NCI-H2081 (cell line): Measurements from ENCODE around the gene PREPL.

Experiments used
- DNase-seq, 2 experiments: peaks; one replicate each; lab custom pipeline; 2025; lab: John Stamatoyannopoulos, UW

PREPL gene

DNA sequence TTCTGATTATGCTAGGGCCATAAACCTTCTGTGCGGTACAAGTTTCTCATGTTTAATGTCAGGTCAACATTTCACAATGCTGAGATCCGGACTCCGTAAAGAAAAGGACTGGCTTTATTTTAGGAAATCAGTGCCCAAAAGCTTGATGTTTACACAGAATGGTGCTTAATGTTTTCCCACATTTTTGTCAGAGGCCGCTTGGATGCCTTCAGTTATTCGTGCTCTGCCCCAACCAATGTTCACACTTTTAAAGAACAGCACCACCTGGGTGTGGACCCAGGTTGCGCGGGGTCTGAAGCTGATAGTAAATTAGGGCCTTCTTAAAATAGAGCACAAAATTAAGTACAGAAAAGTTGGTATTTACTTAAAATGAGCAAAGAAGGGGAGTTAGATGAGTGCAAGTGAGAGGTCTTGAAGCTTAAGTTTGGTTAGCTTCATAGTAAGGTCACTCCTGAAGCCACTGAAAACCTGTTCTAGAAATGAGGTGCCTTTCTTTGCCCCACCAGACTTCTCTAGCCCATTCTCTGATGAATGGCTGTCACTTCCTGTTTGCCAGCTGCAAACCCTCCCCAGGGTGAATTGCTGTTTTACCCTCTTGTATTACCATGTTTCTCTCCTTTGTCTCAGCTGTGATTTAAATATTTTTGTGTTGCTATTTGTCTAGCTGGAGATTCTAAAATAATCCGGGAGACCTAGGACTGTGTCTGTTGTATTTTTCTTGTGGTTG, 65.5 kb downstream of the PREPL start:
- DNase-seq: peak in 1 of 2 experiments; percentile 20

DNA sequence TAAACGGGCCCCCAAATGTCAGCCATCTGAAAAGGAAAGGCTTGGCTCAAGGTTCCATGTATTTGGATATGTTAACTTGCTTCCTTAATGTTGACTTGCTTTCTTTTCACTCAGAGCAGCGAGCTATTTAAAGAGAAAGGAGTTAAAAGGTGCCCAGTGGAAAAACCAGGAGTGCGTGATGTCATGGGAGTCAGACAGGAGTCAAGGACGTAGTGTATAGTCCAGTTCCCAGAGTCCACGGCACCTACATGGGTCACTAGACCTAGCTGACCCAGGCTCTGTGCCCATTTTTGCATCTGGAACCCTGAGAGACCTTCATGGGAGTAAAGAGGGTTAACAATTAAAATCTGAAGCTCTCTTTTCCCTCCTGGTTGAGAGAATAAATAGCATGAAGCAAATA, 66.2 kb downstream of the PREPL start:
- DNase-seq: no peak

DNA sequence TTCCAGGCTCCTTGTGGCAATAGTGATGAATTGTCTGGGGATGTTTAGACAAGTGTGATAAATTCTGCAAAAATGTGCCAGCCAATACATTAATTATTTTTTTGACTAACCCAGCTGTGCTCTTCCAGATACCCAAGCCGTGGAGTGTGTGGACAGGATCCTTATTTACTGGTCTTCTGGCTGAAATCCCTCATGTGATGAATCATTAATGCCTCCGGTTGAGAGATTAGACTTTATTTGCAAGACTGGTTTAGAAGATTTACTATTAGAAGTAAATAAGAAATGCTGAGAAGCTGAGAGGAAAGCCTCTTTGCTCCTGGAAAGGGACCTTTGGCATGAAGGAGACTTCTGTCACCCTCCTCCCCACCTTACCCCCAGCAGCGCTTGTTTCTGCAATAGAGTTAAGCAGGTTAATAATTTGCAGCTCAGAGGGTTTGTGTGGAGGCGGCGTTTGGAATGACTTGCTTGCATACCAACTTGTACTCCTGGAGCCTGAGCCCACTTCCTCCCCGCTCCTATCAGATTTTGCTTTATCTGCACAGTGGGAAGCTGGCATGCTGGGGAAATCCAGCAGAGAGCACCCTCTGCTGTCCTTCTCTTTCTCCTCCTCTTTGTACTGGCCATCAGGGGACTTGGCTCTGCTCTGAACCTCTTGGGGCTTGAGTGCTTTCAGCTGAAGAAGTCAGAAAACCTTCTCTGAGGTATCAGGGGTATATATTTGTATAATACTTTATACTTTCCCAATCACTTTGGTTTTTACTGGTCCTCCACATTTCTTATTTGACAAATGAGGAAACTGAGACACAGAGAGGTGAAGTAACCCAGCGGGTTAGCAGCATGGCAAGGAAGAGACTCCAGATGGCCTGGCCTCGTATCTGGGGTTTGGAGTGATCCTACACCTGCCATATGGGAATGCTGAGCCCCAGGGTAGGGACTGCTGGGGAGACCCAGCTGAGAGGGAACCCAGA, 69.7 kb downstream of the PREPL start:
- DNase-seq: peak; percentile 12 to 56

DNA sequence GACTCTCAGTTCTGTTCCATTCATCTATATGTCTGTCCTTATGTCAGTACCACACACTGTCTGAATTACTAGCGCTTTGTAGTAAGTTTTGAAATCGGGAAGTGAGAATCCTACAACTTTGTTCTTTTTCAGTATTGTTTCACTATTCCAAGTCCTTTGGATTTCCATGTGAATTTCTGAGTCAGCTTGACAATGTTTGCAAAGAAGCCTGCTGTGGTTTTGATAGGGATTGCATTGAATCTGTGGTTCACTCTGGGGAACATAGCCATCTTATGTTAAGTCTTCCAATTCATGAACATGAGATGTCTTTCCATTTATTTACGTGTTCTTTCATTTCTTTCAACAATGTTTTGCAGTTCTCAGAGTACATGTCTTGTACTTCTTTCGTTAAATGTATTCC, 71.0 kb downstream of the PREPL start:
- DNase-seq: no peak

DNA sequence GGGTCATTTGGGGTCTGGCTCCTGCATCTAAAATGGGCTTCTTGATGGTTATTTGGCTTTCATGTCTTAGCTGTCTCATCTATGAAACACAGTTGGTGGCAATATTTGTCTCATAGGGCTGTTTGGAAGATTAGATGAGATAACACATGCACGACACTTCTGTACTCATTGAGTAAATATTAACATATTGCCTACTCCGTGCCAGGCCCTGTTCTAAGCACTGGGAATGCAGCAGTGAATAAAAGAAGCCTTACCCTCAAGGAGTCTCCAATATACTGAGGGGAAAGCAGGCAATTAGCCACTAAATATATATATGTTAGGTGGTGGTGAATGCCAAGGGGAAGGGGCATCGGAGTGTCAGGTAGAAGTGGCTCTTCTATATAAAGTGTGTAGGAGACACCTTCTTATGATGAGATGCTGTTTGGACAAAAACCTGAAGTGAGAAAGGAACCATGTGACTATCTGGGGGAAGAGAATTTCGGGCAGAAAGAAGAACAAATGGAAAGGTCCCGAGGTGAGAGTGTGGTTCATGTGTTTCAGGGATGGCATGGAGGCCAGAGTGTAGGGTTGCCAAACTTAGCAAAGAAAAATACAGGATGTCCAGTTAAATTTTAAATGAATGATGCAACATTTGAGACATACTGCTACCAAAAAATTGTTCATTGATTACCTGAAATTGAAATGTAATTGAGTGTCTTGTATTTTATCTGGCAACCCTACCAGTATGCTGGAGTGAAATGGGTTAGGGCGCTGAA, 74.2 kb downstream of the PREPL start:
- no peak for DNase-seq

DNA sequence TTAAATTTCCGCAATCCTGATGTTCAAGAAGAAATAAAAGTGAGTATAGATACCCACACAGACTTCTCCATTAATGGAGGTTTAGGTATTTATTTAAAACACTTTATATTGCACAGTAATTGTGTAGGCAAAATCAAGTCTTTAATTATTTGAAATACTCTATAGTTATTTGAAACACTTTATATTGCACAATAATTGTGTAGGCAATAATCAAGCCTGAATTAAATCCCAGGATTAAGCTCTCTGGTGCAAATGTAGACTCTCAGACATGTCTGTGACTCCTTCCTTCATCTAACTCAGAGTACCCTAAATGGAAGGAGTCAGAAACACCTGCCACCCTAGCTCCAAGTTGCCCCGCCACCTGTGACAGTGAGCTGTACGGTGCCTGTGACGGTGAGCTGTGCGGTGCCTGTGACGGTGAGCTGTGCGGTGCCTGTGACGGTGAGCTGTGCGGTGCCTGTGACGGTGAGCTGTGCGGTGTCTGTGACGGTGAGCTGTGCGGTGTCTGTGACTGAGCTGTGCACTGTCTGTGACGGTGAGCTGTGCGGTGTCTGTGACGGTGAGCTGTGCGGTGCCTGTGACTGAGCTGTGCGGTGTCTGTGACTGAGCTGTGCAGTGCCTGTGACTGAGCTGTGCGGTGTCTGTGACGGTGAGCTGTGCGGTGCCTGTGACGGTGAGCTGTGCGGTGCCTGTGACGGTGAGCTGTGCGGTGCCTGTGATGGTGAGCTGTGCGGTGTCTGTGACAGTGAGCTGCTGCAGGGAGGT, 75.0 kb downstream of the PREPL start:
- no peak for DNase-seq

DNA sequence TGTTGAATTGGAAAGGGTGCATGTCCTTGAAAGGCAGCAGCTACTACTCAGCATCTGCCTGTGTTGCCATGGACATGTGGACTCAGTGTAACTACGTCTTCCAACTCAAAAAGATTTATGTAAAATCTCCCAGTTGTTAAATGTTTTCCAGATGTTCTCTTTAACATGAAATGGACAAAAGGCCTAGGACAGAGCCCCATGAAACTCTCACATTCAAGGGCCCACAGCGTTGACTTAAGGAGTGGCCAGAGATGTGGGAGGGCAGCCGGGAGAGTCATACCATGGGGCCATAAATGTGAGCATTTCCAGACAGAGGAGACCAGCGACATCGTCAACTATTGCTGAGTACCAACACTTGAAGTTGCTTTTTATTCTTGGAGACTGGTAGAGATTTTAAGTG, 76.1 kb downstream of the PREPL start:
- no peak for DNase-seq

DNA sequence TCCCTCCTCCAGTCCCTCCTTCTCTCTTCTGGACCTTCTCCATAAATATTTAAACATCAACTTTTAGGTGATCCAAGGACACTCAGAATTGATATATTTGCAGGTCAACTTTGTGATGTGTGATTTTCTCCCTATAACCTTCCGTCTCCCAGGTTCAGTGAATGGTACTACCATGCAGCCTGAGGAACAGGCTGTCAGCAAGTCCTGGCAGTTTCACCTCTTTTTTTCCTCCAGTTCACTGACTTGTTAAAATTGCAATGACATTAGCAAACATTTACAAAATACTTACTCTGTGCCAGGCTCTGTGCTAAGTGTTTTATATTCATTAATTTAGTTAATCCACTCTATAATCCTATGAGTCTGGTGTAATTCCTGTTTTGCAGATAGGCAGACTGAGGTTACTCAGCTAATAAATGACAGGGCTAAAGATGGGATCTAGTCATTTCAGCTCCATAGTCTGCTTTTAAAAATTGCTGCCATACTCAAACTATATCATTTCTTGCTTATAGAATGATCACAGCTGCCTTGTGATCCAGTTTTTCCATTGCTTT, 78.1 kb downstream of the PREPL start:
- DNase-seq: no peak

DNA sequence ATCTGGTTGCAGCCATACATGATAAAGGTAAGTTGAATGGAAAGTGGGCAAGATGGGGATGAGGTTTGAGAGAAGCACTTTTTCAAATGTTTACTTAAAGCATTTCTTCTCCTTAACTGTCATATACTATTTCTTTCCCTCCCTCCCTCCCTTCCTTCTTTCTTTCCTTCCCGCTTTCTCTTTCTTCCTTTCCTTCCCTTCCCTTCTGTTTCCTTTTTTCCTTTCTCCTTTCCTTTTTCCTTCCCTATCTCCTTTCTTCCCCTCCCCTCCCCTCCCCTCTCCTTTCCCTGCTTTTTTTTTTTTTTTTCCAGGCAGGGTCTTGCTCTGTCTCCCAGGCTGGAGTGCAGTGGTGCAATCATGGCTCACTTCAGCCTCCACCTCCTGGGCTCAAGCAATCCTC, 80.4 kb downstream of the PREPL start:
- no peak for DNase-seq

DNA sequence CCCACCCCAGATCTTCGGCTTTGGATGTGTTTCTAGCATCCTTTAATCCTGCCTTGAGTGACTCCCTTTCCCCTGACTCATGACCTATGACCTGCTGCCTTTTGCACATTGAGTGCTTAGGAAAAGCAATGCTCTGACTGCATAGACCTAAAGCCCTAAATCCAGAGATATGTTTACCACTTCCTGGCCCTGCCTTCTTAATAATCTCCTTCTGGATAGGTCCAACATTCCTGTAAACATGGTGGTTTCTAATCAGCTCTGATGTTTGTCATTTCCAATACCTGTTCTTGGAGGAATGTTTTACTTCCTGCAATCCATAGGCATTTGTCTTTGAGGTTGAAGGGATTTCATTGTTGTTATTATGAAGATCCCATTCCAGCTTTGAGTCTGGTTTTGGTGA, 83.8 kb downstream of the PREPL start:
- DNase-seq: no peak

DNA sequence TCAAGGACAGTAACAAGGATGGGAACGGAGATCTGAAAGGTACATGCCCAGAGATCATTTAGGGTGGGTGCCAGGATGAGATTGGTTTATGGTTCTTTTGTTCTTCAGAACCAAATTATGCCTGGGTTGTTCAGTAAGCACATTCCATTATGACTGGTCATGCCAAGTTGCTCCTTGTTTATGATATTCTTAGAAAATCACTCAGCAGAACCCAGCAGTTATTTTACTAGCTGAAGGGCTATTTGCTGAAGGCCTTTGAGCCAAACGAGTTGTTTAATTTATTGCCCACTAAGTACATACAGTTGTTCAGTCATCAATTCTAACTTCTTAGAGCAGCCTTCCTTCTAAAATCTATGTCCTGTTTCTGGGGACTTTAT, 85.4 kb downstream of the PREPL start:
- DNase-seq: no peak

DNA sequence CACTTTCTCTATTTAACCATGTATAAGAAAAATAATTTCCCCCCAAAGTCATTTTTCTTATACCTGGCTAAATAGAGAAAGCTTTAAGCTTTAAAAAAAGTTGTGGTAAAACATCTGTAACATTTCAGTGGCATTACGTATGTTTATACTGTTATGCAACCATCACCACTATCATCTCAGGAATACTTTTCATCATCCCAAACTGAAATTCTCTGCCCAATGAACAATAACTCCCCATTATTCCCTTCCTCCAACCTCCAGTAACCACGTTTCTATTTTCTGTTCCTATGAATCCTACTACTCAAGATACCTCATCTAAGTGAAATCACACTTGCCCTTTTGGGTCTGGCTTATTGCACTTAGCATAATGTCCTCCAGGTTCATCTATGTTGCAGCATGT, 87.7 kb downstream of the PREPL start:
- no peak for DNase-seq

DNA sequence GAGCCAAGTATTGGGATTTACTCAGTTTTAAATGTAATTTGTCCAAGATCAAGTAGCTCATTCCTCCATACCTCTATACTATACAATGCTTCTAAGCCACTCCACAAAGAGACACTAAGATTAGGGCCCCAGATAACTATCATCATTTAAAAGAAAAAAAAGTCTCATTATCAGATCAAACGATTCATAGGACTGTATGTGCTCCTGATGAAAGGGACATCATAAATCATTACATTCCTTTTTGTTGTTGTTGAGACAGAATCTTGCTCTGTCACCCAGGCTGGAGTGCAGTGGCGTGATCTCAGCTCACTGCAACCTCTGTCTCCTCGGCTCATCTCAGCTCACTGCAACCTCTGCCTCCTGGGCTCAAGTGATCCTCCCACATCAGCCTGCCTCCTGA, 88.2 kb downstream of the PREPL start:
- no peak for DNase-seq

DNA sequence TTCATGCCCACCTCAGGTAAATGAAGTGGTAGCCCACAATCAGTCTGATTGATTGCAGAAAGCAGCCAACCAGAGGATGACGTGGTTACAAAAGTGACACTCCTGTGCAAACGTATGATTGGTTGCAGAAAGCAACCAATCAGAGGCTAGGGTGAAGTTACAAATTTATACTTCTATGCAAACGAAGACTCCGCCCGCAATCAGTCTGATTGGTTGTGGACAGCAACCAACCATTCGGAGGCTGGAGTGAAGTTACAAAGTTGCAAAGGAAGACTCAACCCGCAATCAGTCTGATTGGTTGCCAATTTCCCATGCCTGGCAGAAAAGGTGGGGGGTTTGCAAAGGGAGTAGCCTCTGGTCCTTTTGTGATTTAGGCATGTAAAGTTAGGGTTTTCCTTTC, 90.0 kb downstream of the PREPL start:
- DNase-seq: no peak

DNA sequence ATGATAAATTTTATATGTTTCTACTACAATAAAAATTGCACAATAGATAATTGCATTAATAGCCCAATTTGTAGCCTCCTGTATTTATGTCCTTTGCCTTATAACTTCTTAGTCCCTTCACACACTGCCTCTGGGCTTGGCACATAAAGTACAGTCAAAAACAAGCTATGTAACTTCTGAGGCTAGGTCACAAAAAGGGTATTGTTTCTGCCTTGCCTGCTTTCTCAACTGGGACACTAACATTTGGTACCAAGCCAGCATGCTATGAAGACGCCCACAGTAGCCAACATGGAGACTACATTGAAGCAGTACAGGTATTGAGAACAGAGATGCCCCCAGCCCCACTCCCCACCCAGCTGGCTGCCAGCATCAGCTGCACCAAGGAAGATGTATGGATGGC, 91.5 kb downstream of the PREPL start:
- DNase-seq: no peak

DNA sequence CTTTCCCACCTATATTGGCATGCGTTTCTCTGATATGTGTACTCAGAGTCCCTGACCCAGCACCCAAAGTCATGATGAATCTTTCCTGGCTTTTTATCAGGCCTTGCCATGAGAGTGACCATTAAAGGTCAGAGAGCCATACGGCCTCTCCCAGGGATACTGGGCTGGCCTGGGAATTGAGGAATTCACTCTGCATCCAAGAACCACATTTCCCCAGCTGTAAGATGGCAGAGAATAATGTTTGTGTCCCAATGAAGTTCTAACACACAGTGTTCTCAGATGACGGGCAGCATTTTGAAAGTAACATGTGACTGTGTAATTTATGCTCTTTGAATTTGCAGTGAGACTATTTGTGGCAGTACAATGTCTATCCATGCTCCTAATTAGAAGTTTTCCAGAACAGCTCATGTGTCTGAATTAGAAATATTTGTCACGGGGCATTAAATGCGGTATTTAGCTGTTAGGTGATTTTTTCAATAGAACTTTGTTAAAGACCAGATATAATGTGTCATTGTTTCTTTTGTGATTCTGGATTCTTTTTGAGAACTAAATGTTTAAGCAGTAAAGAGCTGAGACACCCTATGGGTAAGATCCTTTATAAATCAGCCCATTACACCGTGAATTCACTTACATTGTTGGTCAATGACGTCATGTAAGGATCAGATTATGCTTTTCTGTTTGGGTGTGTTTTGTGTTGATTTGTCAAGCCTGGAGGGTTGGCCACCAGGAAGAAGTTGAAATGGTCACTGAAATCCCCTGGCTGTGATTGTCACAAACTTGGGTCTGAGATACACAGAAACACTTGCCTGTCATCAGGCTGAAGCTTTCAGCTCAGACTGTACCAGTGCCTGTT, 93.3 kb downstream of the PREPL start:
- DNase-seq: peak in 1 of 2 experiments; percentile 28
